Measurements from ENCODE around the gene CPA2.

GRCh38 chr7:130288168-130288567 is 21.5 kb downstream of the CPA2 start:
- TF ChIP-seq CTCF (IDR thresholded peaks at IDR 0.05; ENCODE audit: low read depth, low read length) (no peak), MYC (IDR thresholded peaks at IDR 0.05; ENCODE audit: low read depth, low read length) (no peak)
